Endothelial cell (in vitro differentiated cells): ENCODE measurements around the gene SH3BGRL3. TPM values are rescaled to one million over a fixed set of nuclear protein-coding genes. Genes with fewer than 3 reads are reported as not detected.

Source experiments
- DNase-seq: peaks from one replicate; pipeline ENCODE4 v3.0.0; 2021; ENCODE audit warnings: low spot score
- H3K27ac Mint-ChIP-seq: one replicate; pipeline ENCODE4 v1.8.0; 2021; ENCODE audit warnings: mixed read lengths, inconsistent platforms; ENCODE audit not compliant: unreplicated experiment
- H3K27me3 Mint-ChIP-seq: one replicate; pipeline ENCODE4 v1.8.0; 2021; ENCODE audit warnings: mild to moderate bottlenecking, moderate library complexity, mixed read lengths, inconsistent platforms; ENCODE audit not compliant: unreplicated experiment
- H3K36me3 Mint-ChIP-seq: one replicate; pipeline ENCODE4 v1.8.0; 2021; ENCODE audit warnings: mild to moderate bottlenecking, low read depth, mixed read lengths, inconsistent platforms; ENCODE audit not compliant: unreplicated experiment
- H3K4me1 Mint-ChIP-seq: one replicate; pipeline ENCODE4 v1.8.0; 2021; ENCODE audit warnings: mild to moderate bottlenecking, mixed read lengths, inconsistent platforms; ENCODE audit not compliant: unreplicated experiment
- H3K4me3 Mint-ChIP-seq: one replicate; pipeline ENCODE4 v1.8.0; 2021; ENCODE audit warnings: mild to moderate bottlenecking, mixed read lengths, inconsistent platforms; ENCODE audit not compliant: unreplicated experiment
- H3K9me3 Mint-ChIP-seq: one replicate; pipeline ENCODE4 v1.8.0; 2021; ENCODE audit warnings: mixed read lengths, inconsistent platforms; ENCODE audit not compliant: unreplicated experiment
- CTCF ChIP-seq: fragments of 200-600 bp; sonication (generic); IDR thresholded peaks from one replicate; pipeline ENCODE4 v1.5.0; 2021; ENCODE audit warnings: antibody characterized with exemption; ENCODE audit not compliant: unreplicated experiment
- total RNA-seq: library from RNA; stranded (reverse); fragmentation: NEBNext Ultra II Directional; extraction: Animal tissue kit (Norgen Biotek cat#: 25700); gene quantifications from one replicate; pipeline ENCODE4 v1.2.1, GENCODE V29; 2021; ENCODE audit not compliant: unreplicated experiment

SH3BGRL3 gene
- total RNA-seq, 1 donor from 2014 or later, result 226 TPM

- Mint-ChIP-seq H3K9me3 (no peaks in the 10 kb centered on the region), H3K4me1 (peaks cover 25% of the 10 kb centered on the region), H3K36me3 (peaks cover 7% of the 10 kb centered on the region), H3K4me3 (no peak overlapping the region), H3K27ac (no peak overlapping the region), H3K27me3 (no peaks in the 10 kb centered on the region)
- TF ChIP-seq CTCF, result no peak
- DNase-seq, result no peak
Measured at GRCh38 chr1:26293911-26294463, 14.1 kb downstream of the SH3BGRL3 start.

GRCh38 chr1:26295194-26296138 is 15.6 kb downstream of the SH3BGRL3 start:
- peaks cover 7% of the 10 kb centered on the region for H3K36me3 Mint-ChIP-seq
- DNase-seq, result no peak
- peak overlapping the region; percentile 79 for H3K27ac Mint-ChIP-seq
- H3K9me3 Mint-ChIP-seq, result no peaks in the 10 kb centered on the region
- no peak for TF ChIP-seq CTCF
- H3K4me1 Mint-ChIP-seq, result peaks cover 25% of the 10 kb centered on the region
- H3K27me3 Mint-ChIP-seq, result peaks cover 2% of the 10 kb centered on the region
- peak overlapping the region; percentile 78 for H3K4me3 Mint-ChIP-seq

GRCh38 chr1:26296340-26297056 is 16.6 kb downstream of the SH3BGRL3 start:
- no peak for TF ChIP-seq CTCF
- no peak for DNase-seq
- Mint-ChIP-seq H3K27ac (no peak overlapping the region), H3K4me1 (peaks cover 22% of the 10 kb centered on the region), H3K9me3 (no peaks in the 10 kb centered on the region), H3K27me3 (peaks cover 2% of the 10 kb centered on the region), H3K36me3 (peaks cover 7% of the 10 kb centered on the region), H3K4me3 (no peak overlapping the region)

GRCh38 chr1:26297057-26297790 is 17.3 kb downstream of the SH3BGRL3 start:
- Mint-ChIP-seq H3K4me3 (no peak overlapping the region), H3K9me3 (no peaks in the 10 kb centered on the region), H3K27ac (no peak overlapping the region), H3K36me3 (peaks cover 7% of the 10 kb centered on the region), H3K4me1 (peaks cover 18% of the 10 kb centered on the region), H3K27me3 (peaks cover 2% of the 10 kb centered on the region)
- DNase-seq, result no peak
- TF ChIP-seq CTCF, result no peak
